ENCODE measurements around the gene EVA1C. TPM values are rescaled to one million over a fixed set of nuclear protein-coding genes. Genes with fewer than 3 reads are reported as not detected.

Gene EVA1C
- total and polyA plus RNA-seq, 2 experiments from 2014 or later, result 4.6 to 6.9 TPM

GRCh38 chr21:32533053-32533452, 120.5 kb downstream of the EVA1C start:
- no peaks in the 10 kb centered on the region; the same call in 1 of the 2 replicates for H3K4me1 ChIP-seq (ENCODE audit: insufficient read depth)
- no peak overlapping the region for H3K4me3 ChIP-seq
- H4K20me1 ChIP-seq (replicated peaks; ENCODE audit: insufficient read depth), result no peaks in the 10 kb centered on the region
- H3K27ac ChIP-seq (ENCODE audit: low read depth), result no peak overlapping the region
- H2AFZ ChIP-seq, result no peak overlapping the region
- no peaks in the 10 kb centered on the region; the same call in 1 of the 2 replicates for H3K36me3 ChIP-seq (ENCODE audit: insufficient read depth)
- H3K27ac Mint-ChIP-seq, result no peak overlapping the region
- H3K27me3 ChIP-seq (ENCODE audit: insufficient read depth), result no peaks in the 10 kb centered on the region
- peaks cover 17% of the 10 kb centered on the region for H3K9me3 Mint-ChIP-seq
- DNase-seq (ENCODE audit: low spot score) (no peak), ATAC-seq (no peak)
- peaks cover 4% of the 10 kb centered on the region for H3K27me3 Mint-ChIP-seq (ENCODE audit: insufficient read depth, low read depth, poor library complexity)
- H3K4me1 Mint-ChIP-seq, result peaks cover 5% of the 10 kb centered on the region; the same call in 2 of the 3 replicates
- peaks cover 15% of the 10 kb centered on the region for H3K36me3 Mint-ChIP-seq (ENCODE audit: low read depth)
- no peak overlapping the region for H3K4me3 Mint-ChIP-seq
- H3F3A ChIP-seq (replicated peaks; ENCODE audit: low read depth), result peaks cover 5% of the 10 kb centered on the region; the same call in 1 of the 2 replicates
- no peak overlapping the region for H3K4me2 ChIP-seq
- H3K9me2 ChIP-seq (ENCODE audit: insufficient read depth), result no peaks in the 10 kb centered on the region; the same call in 1 of the 2 replicates
- TF ChIP-seq CREB1 (CRISPR knock-in tag; IDR thresholded peaks at IDR 0.05; ENCODE audit: low read depth), result no peak
- no peak for TF ChIP-seq EZH2phosphoT487 (IDR thresholded peaks at IDR 0.05; ENCODE audit: unreplicated experiment)
- TF ChIP-seq NANOG (IDR thresholded peaks at IDR 0.05; ENCODE audit: borderline replicate concordance), result no peak
- no peak for TF ChIP-seq ZNF331 (CRISPR knock-in tag; IDR thresholded peaks at IDR 0.05; ENCODE audit: low read depth)
- TF ChIP-seq EZH2 (IDR thresholded peaks at IDR 0.05; ENCODE audit: low read depth, unreplicated experiment), result no peak
- no peak for TF ChIP-seq ZNF462 (CRISPR knock-in tag; IDR thresholded peaks at IDR 0.05)
- TF ChIP-seq POLR2AphosphoS5 (IDR thresholded peaks at IDR 0.05; ENCODE audit: low read depth), result no peak
- no peak for TF ChIP-seq CTCF (conservative IDR thresholded peaks at IDR 0.05; ENCODE audit: low read depth in 2 of 2)
- TF ChIP-seq JUNB (IDR thresholded peaks at IDR 0.05; ENCODE audit: unreplicated experiment), result no peak
- no peak for TF ChIP-seq ZNF114 (CRISPR knock-in tag; IDR thresholded peaks at IDR 0.05)
- TF ChIP-seq ETS1 (IDR thresholded peaks at IDR 0.05), result no peak
- no peak for TF ChIP-seq STAT1 (IDR thresholded peaks at IDR 0.05; ENCODE audit: unreplicated experiment)
- no peak for TF ChIP-seq REST (IDR thresholded peaks at IDR 0.05; ENCODE audit: unreplicated experiment)
- H3K79me2 ChIP-seq (replicated peaks; ENCODE audit: insufficient read depth), result no peaks in the 10 kb centered on the region
